Upper lobe of right lung (tissue), 1 donor: Measurements from ENCODE around the gene ACAT2. TPM values are rescaled to one million over a fixed set of nuclear protein-coding genes. Genes with fewer than 3 reads are reported as not detected.
"Not testable (repeated sequence)": the region's sequence is repeated elsewhere in the genome, so short reads cannot be mapped to it uniquely, and the experiment has no call there.

Source experiments
- ATAC-seq: fragments of 200-7000 bp; cut with Tn5 transposase; one replicate; pipeline ENCODE4 v1.9.1; 2020; ENCODE audit warnings: mild to moderate bottlenecking, moderate library complexity
- DNase-seq: peaks from one replicate; pipeline ENCODE4 v3.0.0-alpha.2; 2020
- H3K27ac ChIP-seq: fragments of 200-600 bp; one replicate; pipeline ENCODE4 v1.8.0; 2022
- H3K27me3 ChIP-seq: fragments of 200-600 bp; one replicate; pipeline ENCODE4 v1.8.0; 2022; ENCODE audit warnings: mild to moderate bottlenecking
- H3K36me3 ChIP-seq: fragments of 200-600 bp; one replicate; pipeline ENCODE4 v1.8.0; 2022
- H3K4me1 ChIP-seq: fragments of 200-600 bp; one replicate; pipeline ENCODE4 v1.8.0; 2022
- H3K4me3 ChIP-seq: fragments of 200-600 bp; one replicate; pipeline ENCODE4 v1.8.0; 2022; ENCODE audit warnings: mild to moderate bottlenecking
- H3K9me3 ChIP-seq: fragments of 200-600 bp; one replicate; pipeline ENCODE4 v1.8.0; 2022
- intact Hi-C: fragments of 100-400 bp; cut with DNase I; formaldehyde crosslinking; loops from one replicate; pipeline ENCODE4 v1.11.0; 2022
- total RNA-seq: library from RNA; stranded (reverse); fragmentation: NEBNext Ultra II Directional; extraction: Animal tissue kit (Norgen Biotek cat#: 25700); gene quantifications from one replicate; pipeline ENCODE4 v1.2.1, GENCODE V29; 2021
- TF ChIP-seq, protein P1 (sequence below): fragments of 200-600 bp; IDR thresholded peaks from one replicate; pipeline ENCODE4 v1.8.0; 2022; ENCODE audit warnings: antibody characterized with exemption
- donor health status: DM: no; HTN: yes; CAD: no; lungs with severe emphysema.

Gene ACAT2
- total RNA-seq, 1 donor from 2014 or later, result 52.6 TPM

DNA sequence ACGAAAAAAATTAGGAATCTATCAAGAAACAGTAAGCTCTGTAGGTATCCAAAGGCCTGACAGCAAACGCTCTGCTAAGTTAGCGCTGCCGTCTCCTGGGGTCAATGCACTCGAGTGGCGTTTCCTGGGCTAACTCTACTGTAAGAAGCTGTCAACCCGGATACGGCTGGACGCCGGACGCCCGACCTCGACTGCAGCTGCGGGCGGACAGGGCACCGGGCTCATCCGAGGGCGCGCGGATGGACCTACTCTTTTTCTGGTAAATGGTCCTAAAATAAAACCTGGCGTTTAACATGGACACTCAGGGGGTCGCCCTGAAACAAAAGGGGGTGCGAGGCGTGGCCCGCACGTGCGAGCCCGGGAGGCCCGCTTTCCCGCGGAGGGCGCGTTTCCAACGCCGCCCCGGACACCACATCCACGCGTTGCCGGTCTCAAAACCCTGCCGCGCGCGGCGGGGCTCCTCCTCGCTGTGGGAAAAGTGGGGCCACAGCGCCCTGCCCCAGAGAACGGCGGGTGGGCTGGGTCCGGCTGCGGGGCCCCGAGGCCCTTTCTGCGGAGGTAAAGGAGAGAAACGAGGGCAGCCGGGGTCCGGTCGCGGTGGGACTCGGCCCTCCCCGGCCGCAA lies 27.0 kb downstream of the ACAT2 start:
- DNase-seq, result peak; percentile 73
- TF ChIP-seq, protein P1, sequence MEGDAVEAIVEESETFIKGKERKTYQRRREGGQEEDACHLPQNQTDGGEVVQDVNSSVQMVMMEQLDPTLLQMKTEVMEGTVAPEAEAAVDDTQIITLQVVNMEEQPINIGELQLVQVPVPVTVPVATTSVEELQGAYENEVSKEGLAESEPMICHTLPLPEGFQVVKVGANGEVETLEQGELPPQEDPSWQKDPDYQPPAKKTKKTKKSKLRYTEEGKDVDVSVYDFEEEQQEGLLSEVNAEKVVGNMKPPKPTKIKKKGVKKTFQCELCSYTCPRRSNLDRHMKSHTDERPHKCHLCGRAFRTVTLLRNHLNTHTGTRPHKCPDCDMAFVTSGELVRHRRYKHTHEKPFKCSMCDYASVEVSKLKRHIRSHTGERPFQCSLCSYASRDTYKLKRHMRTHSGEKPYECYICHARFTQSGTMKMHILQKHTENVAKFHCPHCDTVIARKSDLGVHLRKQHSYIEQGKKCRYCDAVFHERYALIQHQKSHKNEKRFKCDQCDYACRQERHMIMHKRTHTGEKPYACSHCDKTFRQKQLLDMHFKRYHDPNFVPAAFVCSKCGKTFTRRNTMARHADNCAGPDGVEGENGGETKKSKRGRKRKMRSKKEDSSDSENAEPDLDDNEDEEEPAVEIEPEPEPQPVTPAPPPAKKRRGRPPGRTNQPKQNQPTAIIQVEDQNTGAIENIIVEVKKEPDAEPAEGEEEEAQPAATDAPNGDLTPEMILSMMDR, result no peak
- Histone ChIP-seq H3K36me3 (peaks cover 62% of the 10 kb centered on the region), H3K27me3 (no peaks in the 10 kb centered on the region), H3K4me1 (peaks cover 31% of the 10 kb centered on the region), H3K27ac (peak overlapping the region; percentile 90), H3K4me3 (peak overlapping the region; percentile 98), H3K9me3 (no peaks in the 10 kb centered on the region)
- intact Hi-C loops, result no loop called here
- ATAC-seq, result no peak

DNA sequence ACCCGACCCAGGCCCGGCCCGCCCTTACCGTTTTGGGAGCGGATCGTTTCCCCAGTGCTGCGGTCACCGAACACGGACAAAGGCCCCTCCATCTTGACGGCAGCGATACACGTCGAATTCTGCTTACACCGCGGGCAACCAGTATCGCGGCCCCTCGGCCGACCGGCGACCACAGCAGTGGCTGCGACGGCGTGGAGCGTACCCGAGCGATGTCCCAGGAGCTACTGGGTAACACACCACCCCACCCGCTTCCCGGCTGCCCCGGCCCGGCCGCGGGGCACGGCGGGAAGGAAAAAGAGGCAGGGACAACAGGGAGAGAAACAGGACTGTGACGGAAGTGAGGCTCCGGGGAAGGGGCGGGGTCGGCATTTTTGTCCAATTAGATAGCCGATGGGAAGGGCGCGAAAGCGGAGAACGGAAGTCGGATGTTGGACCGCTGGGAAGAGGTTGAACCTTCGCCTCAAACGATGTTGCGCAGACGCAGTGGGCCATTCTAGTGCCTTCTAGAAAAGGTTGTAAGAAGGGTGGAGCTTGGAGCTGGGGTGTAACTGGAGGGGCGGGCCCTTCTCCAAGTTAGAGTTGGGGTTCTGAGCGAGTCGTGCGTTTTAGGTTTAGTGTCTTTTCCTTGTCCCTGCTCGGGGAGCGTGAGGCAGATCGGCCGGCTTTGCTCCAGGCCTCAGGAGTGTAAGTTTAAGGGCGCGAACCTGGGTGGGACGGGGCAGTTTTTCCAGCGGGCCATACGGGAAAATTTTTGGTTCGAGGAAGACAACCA lies 27.7 kb downstream of the ACAT2 start, which contains the start of gene TCP1:
Gene TCP1, minus strand, starts transcription at position 226 of the 772 bp plus-strand sequence. Its CDS starts 134 bp downstream, at position 92.
- Histone ChIP-seq H3K27me3 (no peaks in the 10 kb centered on the region), H3K36me3 (peaks cover 59% of the 10 kb centered on the region), H3K4me1 (peaks cover 31% of the 10 kb centered on the region), H3K4me3 (peak within 1 kb of the TSS; percentile 98), H3K9me3 (no peaks in the 10 kb centered on the region), H3K27ac (peak within 1 kb of the TSS; percentile 90)
- TF ChIP-seq, protein P1, result no peak
- ATAC-seq (peak; percentile 93), DNase-seq (peak; percentile 99)
- intact Hi-C loops, result no loop called here

DNA sequence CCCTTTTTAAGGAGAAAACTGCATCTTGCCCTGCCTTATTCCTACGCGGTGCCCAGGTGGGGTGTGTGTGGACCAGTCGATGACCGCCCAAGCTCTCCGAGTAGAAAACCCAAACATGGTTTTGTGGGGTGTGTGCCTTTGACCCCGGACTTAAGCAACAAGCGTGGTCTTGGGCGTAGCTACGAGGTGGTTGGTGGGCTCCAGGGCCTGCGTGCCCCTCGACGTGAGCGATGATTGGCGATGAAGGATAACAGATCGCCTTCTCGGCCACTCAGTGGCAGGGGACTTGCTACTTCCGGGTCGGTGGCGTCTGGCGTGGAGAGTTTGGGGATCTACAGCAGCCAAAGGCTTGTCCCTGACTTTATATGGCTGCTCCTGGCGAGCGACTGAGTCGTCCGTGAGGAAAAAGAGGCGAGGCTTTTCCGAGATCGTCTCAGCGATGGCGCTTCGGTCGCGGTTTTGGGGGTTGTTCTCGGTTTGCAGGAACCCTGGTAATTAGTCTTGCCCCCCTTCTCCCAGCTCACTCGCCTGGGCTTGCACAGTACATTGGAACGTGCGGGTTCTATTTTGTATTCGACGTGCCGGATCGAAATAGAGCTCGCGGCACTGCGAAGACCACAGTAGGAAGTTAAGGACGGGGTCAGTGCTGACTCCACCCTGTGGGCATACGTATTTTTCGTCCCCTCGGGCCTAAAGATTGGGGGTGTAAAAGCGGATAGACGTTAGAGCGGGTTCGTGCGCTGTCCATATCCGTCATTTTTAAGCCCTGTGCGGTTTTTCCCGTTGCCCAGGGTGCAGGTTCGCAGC lies 28.5 kb downstream of the ACAT2 start, which contains the start of gene MRPL18:
Gene MRPL18, plus strand, starts transcription at position 319 of the 807 bp plus-strand sequence. Its CDS starts 121 bp downstream, at position 440.
- TF ChIP-seq, protein P1, result no peak
- H3K4me1 ChIP-seq, result peaks cover 31% of the 10 kb centered on the region
- H3K27ac ChIP-seq, result peak within 1 kb of the TSS; percentile 90
- peak; percentile 92 for ATAC-seq
- H3K9me3 ChIP-seq, result no peaks in the 10 kb centered on the region
- H3K36me3 ChIP-seq, result peaks cover 54% of the 10 kb centered on the region
- intact Hi-C loops, result no loop called here
- H3K27me3 ChIP-seq, result no peaks in the 10 kb centered on the region
- DNase-seq, result peak; percentile 96
- peak within 1 kb of the TSS; percentile 98 for H3K4me3 ChIP-seq

DNA sequence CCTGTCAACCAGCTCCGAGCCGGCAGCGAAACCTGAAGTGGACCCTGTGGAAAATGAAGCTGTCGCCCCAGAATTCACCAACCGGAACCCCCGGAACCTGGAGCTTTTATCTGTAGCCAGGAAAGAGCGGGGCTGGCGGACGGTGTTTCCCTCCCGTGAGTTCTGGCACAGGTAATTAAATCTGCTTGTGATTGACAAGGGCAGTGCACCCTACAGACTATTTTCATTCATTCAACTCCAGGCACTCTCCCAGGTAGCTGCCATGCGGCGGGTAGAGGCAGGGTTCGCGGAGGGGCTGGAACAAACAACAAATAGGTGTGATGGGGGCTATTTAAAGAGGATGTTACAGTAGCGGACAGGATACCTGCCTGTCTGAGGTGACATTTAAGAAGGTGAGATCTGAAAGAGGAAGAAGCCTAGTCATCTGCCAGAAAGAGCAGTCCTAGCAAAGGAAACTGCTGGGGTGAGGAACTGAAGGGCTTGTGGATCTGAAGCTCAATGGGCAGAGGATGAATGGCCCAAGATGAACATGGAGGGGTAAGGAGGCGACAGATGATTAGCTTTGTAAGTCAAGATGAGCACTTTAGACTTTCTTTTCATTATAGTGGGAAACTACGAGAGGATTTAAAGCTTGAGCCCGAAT lies 29.2 kb downstream of the ACAT2 start:
- H3K36me3 ChIP-seq, result peaks cover 53% of the 10 kb centered on the region
- intact Hi-C loops, result no loop called here
- no peak for DNase-seq
- TF ChIP-seq, protein P1, result no peak
- ATAC-seq, result no peak
- H3K9me3 ChIP-seq, result no peaks in the 10 kb centered on the region
- H3K27me3 ChIP-seq, result no peaks in the 10 kb centered on the region
- peaks cover 37% of the 10 kb centered on the region for H3K4me1 ChIP-seq
- peak overlapping the region; percentile 87 for H3K27ac ChIP-seq
- peak overlapping the region; percentile 98 for H3K4me3 ChIP-seq

DNA sequence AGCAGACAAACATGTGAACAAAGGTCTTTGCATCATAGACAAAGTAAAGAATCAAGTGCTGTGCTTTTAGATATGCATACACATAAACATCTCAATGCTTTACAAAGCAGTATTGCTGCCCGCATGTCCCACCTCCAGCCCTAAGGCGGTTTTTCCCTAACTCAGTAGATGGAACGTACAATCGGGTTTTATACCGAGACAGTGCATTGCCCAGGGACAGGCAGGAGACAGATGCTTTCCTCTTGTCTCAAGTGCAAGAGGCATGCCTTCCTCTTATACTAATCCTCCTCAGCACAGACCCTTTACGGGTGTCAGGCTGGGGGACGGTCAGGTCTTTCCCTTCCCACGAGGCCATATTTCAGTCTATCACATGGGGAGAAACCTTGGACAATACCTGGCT lies 33.1 kb downstream of the ACAT2 start:
- intact Hi-C loops, H3K27me3 ChIP-seq, DNase-seq, H3K9me3 ChIP-seq, H3K4me3 ChIP-seq, ATAC-seq: not testable (repeated sequence)
- Histone ChIP-seq H3K4me1 (peaks cover 21% of the 10 kb centered on the region), H3K27ac (peak overlapping the region; percentile 36), H3K36me3 (peaks cover 69% of the 10 kb centered on the region)
